ENCODE measurements around the gene KPTN.

Gene KPTN

DNA sequence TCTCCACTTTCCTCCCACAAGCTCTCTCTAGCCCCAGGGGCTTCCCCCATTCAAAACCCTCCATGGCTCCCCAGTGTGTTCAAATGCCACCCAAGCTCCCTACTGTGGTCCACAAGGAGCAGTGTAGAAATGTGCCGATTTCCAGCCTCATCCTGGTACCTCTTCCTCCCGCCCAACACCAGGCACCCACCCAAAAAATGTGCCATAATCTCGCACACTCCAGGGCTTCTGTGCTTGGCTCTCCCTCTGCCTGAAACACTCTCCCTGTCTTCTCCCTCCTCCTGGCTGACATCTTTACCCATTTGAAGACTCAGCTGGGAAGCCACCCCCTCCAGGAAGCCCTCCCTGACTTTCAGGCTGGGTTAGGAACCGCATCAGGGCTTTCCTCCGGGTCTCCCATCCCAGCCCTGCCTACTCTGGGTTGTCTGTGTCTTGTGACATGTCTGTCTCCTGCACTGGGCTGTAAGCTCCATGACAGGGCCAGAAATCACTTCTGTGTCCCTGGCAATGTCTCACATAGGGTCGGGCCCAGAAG is 48.1 kb downstream of the KPTN start:
- TF ChIP-seq, protein P1, sequence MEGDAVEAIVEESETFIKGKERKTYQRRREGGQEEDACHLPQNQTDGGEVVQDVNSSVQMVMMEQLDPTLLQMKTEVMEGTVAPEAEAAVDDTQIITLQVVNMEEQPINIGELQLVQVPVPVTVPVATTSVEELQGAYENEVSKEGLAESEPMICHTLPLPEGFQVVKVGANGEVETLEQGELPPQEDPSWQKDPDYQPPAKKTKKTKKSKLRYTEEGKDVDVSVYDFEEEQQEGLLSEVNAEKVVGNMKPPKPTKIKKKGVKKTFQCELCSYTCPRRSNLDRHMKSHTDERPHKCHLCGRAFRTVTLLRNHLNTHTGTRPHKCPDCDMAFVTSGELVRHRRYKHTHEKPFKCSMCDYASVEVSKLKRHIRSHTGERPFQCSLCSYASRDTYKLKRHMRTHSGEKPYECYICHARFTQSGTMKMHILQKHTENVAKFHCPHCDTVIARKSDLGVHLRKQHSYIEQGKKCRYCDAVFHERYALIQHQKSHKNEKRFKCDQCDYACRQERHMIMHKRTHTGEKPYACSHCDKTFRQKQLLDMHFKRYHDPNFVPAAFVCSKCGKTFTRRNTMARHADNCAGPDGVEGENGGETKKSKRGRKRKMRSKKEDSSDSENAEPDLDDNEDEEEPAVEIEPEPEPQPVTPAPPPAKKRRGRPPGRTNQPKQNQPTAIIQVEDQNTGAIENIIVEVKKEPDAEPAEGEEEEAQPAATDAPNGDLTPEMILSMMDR (IDR thresholded peaks at IDR 0.05; ENCODE audit: low read depth, low read length, missing control alignments) = no peak
- no peak overlapping the region for H3K4me3 ChIP-seq (replicated peaks; ENCODE audit: low read depth, low read length)
- DNase-seq (ENCODE audit: extremely low read depth, low read depth) = no peak

GRCh38 chr19:47435196-47435595 is 48.8 kb downstream of the KPTN start:
- TF ChIP-seq, protein P1 (IDR thresholded peaks at IDR 0.05; ENCODE audit: low read depth, low read length, missing control alignments) = no peak
- DNase-seq (ENCODE audit: extremely low read depth, low read depth) = no peak
- no peak overlapping the region for H3K4me3 ChIP-seq (replicated peaks; ENCODE audit: low read depth, low read length)

GRCh38 chr19:47434088-47434487 is 49.9 kb downstream of the KPTN start:
- no peak for DNase-seq (ENCODE audit: extremely low read depth, low read depth)
- no peak overlapping the region for H3K4me3 ChIP-seq (replicated peaks; ENCODE audit: low read depth, low read length)
- TF ChIP-seq, protein P1 (IDR thresholded peaks at IDR 0.05; ENCODE audit: low read depth, low read length, missing control alignments) = no peak

DNA sequence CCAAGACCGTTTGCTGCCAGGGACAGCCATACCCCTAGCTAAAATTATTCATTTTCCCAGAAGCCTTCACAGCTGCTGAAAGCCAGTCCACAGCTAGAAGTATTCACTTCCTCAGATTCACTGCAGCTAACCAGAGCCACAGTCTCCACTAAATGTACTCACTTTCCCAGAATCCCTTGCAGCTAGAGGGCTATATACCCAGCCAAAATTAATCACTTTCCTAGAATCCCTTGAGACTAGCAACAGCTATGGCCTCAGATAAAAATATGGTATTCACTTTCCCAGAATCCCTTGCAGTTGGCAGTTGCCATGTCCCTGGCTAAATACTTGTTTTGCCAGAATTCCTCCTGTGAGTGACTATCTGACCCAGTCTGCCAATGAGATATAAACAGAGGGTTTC is 50.9 kb downstream of the KPTN start:
- H3K4me3 ChIP-seq (replicated peaks; ENCODE audit: low read depth, low read length) = no peak overlapping the region
- DNase-seq (ENCODE audit: extremely low read depth, low read depth) = no peak

DNA sequence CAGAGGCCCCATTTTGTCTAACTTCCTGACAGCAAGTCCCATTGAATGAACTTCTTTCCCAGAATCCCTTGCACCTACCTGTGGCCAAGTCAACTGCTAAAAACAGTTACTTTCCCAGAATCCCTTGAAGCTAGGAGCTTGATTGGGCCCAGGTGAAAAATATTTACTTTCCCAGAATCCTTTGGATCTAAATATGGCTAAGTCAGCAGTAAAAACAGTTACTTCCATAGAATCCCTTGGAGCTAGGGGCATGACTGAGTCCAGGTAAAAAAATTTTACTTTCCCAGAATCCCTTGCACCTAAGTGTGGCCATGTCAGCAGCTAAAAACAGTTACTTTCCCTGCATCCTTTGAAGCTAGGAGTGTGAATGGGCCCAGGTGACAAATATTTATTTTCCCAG is 51.5 kb downstream of the KPTN start:
- TF ChIP-seq, protein P1 (IDR thresholded peaks at IDR 0.05; ENCODE audit: low read depth, low read length, missing control alignments) = no peak
- DNase-seq (ENCODE audit: extremely low read depth, low read depth) = no peak
- H3K4me3 ChIP-seq (replicated peaks; ENCODE audit: low read depth, low read length) = no peak overlapping the region

More for the DNA sequence above, 50.9 kb downstream of the KPTN start:
- TF ChIP-seq, protein P1 (IDR thresholded peaks at IDR 0.05; ENCODE audit: low read depth, low read length, missing control alignments) = no peak

DNA sequence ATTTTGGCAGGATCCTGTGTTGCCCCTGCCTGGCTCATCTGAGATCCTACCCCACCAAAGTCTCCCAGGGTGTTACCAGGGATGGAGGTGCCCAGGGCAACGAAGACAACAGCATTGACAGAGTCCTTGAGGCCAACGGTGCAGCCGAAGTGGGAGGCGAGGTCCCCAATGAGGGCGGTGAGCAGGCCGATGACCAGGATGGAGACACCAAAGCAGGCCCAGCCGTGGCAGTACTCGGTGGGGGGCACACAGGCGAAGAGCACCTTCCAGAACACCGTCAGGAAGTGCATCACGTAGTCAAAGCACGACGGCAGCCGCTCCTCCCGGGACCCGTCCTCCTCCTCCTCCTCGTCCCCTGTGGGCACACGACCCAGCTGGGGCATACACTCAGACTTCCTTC is 51.9 kb downstream of the KPTN start:
- H3K4me3 ChIP-seq (replicated peaks; ENCODE audit: low read depth, low read length) = no peak overlapping the region
- no peak for DNase-seq (ENCODE audit: extremely low read depth, low read depth)
- TF ChIP-seq, protein P1 (IDR thresholded peaks at IDR 0.05; ENCODE audit: low read depth, low read length, missing control alignments) = no peak
